OCI-LY1 (cell line): ENCODE data around the gene ANKK1.

Experiments
- CTCF ChIP-seq: fragments of 200-600 bp; sonication (generic), shearing (Covaris generic); IDR thresholded peaks from 2 replicates; pipeline ENCODE4 v1.5.1; 2017; ENCODE audit warnings: mild to moderate bottlenecking, antibody characterized with exemption, low read length, moderate library complexity, mixed read lengths
- EZH2 ChIP-seq: fragments of 200-600 bp; sonication (generic), shearing (Covaris generic); IDR thresholded peaks from 2 replicates; pipeline ENCODE4 v1.8.0; 2017; ENCODE audit warnings: borderline replicate concordance, mixed run types, mild to moderate bottlenecking, antibody characterized with exemption, low read length, moderate library complexity, mixed read lengths

DNA sequence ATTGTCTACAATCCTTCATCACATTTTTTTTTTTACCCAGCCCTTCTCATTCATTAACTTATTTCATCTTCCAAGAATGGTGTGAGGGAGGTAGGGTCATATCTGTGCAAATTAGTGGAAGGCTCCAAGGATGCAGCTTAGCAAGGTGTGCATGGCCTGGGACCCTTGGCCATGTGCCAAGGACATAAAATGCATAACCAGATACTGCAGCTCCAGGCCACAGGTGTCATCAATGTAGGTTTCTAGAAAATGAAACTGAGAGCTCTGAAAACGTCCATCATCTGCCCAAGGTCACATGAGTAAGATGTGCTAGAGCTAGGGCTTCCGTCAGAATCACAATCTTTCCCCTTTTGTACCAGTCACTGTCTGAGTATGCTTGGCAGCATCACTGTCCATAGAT, 29.8 kb downstream of the ANKK1 start:
- TF ChIP-seq CTCF (no peak), EZH2 (no peak)
